ENCODE data around the gene ENPP4.
A peak's percentile ranks its signal among the peaks of the same experiment; 100 is the strongest.
"Not testable (repeated sequence)": the region's sequence is repeated elsewhere in the genome, so short reads cannot be mapped to it uniquely, and the experiment has no call there.

Gene ENPP4

GRCh38 chr6:46134216-46134615 is 4.4 kb downstream of the ENPP4 start:
- DNase-seq = no peak

DNA sequence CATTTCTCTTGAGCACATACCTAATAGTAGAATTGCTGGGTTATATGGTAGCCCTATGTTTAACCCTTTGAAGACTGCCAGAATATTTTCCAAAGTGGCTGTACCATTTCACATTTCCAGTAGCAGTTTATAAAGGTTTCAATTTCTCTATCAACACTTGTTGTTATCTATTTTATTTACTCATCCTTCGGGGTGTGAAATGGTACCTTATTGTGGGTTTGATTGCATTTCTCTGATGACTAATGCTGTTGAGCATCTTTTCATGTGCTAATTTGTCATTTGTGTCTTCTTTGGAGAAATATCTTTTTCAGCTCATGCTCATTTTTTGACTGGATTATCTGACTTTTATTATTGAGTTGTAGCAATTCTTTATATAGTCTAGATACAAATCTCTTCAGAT is 5.4 kb downstream of the ENPP4 start:
- no peak for DNase-seq

GRCh38 chr6:46136831-46137230 is 7.0 kb downstream of the ENPP4 start:
- no peak for DNase-seq

DNA sequence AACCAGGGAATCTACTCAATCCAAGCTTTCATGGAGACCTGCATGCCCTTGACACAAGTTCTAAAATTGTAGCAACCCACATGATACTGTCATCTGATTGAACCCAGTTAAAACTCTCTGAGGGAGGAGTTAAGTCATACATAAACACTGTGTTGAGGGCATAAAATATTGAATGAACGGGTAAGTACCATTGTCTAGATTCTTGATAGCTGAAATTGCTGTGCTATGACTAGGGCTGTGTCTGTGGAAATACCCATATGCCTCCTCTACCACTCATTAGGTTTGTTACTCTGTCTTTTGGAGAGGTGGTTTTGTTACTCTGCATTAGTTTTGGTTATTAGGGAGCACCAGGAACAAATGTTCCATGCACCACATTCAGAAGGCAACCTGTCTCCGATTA is 7.6 kb downstream of the ENPP4 start:
- no peak for DNase-seq

DNA sequence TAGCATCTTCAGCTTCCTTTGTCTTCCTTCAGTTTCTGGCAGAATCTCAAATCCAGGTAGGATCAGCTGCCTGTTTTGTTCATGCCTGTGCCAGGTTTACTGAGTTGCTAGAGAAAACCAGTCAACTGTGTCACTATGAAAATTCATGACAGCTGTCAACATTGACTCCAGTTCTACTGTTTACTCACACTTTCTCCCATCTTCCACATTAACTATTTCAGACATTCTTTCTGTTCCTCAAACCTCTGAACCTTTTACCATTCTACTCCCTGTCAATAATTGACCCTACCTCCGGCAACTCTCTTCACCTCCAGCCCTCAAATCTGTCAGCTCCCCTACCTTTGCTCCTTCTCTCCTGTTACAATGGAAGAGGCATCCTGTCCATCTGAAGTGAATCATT is 8.5 kb downstream of the ENPP4 start:
- no peak for DNase-seq

- DNase-seq = no peak
Observed at GRCh38 chr6:46144270-46144669, 14.5 kb downstream of the ENPP4 start.

- not testable (repeated sequence) for DNase-seq
Observed at GRCh38 chr6:46149066-46149465, 19.3 kb downstream of the ENPP4 start.

DNA sequence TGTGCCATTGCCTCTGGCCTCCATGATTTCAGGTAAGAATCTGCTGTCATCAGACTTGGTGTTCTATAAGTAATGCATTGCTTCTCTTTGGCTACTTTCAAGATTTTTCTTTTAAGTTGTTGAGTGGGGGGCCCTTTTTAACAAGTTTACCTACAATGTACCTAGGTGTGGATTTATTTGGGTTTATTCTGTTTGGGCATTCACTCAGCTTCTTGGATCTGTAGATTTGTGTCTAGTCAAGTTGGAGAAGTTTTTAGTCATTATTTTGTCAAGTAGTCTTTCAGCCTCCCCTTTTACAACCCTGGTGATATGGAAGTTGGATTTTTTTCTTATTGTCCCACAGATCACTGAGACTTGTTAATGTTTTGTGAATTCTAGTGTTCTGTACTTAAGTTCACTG is 26.9 kb downstream of the ENPP4 start:
- no peak for DNase-seq

DNA sequence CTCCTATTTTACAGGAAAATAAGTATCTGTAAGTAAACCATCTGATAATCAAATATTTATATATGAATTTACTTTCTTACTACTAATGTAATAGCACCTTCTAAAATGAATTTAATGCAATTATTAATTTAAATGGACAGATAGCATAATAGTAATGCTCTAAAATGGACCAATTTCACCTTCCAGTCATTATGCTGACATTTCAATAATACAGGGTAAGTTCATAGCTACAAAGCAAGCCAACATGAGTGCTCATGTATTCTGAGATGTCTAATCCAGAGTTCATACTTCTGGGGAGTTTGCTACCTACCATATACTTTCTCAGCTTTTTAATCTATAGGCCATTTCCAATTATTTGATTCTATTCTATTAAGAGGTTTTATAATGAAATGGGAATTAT is 29.4 kb downstream of the ENPP4 start:
- DNase-seq = no peak

- DNase-seq = no peak
Observed at GRCh38 chr6:46160102-46160501, 30.3 kb downstream of the ENPP4 start.

GRCh38 chr6:46170357-46171289 is 40.8 kb downstream of the ENPP4 start, which contains the start of gene ENPP5:
ENPP5 (minus strand) TSS chr6:46170980; CDS start chr6:46168262, 2,718 bp downstream.
- peak; percentile 73 for DNase-seq

DNA sequence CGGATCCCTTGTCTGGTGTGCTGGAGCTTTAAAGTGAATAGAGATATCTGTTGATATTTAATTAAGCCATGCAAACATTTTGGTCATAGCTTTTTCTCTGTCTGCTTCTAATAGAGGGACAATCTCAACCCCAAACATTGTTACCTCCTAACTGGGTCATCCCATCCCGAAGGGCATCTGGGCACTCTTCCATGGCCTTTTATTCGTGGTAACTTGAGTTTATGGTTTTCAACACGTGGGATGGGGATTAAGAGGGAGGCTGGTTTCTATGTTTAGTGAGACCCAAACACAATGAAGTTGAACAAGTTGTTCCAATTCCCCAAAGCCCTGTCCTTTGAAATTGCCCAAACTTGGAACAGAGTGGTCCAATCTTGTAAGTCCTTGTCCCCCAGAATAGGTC is 42.4 kb downstream of the ENPP4 start:
- DNase-seq = no peak

GRCh38 chr6:46174904-46175303 is 45.1 kb downstream of the ENPP4 start:
- DNase-seq = no peak

DNA sequence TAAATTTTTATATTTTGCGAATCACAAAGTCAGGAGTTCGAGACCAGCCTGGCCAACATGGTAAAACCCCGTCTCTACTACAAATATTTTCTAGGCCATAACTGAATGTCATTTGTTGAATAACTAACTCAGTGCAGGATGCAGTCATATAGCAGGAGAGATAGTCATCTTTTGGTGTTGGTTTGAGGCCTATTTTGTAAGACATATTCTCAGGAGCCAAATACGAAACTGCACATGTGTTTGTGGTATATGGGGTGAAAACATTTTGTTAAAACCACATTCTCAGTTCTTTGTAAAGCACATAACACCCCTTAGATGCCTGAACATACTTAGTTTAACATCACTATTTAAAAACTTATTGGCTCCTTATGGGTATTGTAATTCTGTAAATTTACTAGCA is 45.7 kb downstream of the ENPP4 start:
- DNase-seq = no peak

- DNase-seq = no peak
Observed at GRCh38 chr6:46175976-46176375, 46.2 kb downstream of the ENPP4 start.

GRCh38 chr6:46184114-46184513 is 54.3 kb downstream of the ENPP4 start:
- DNase-seq = no peak

GRCh38 chr6:46186583-46186982 is 56.8 kb downstream of the ENPP4 start:
- DNase-seq = no peak

DNA sequence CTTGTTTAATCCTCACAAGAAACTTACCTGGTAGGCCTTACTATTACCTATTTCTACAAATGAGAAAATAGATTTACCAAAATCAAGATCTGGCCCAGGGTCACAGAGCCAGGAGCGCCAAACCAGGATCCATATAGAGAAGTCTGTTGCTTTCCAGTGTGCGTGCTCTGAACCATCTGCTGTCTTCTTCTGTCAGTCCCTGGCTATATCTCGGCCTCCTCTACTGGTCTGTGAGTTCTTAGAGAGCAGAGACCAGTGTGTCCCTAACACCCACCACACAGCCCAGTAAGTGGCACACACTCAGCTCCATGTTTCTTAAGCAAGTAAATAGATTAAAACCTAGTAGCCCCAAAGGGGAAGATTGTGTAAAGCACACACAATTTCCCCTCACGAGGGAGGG is 59.9 kb downstream of the ENPP4 start:
- DNase-seq = no peak

DNA sequence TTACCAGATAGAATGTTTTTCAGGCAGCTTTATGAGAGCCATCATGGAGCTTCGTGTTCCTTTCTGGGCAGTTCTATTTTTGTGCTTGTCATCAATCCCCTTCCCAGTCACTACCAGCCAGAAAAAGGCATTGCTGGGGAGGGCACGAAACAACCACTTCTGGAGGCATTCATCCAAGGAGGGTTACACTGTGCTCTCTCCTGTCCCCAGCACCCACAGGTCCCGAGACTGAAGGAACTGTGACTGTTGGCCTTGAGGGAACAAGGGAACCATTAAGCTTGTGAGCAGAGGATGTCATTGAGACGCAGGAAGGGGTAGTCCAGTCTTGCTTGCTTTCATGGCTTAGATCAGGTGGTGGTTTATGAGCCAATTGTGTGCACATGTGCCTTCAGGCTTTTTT is 61.1 kb downstream of the ENPP4 start:
- DNase-seq = no peak

GRCh38 chr6:46191961-46192360 is 62.2 kb downstream of the ENPP4 start:
- no peak for DNase-seq

All from right forelimb (tissue), 1 donor.